GM21447 (cell line): ENCODE data around the gene FHAD1.
"Not testable (repeated sequence)": the region's sequence is repeated elsewhere in the genome, so short reads cannot be mapped to it uniquely, and the experiment has no call there.

Experiments
- ATAC-seq: cut with Tn5 transposase; IDR thresholded peaks from one replicate; pipeline ENCODE4 v1.9.1; 2021; ENCODE audit not compliant: unreplicated experiment

The FHAD1 gene

GRCh38 chr1:15412843-15413242, 165.8 kb downstream of the FHAD1 start:
- ATAC-seq: no peak

- ATAC-seq: no peak
Observed at GRCh38 chr1:15413563-15414444, 166.8 kb downstream of the FHAD1 start.

- ATAC-seq: no peak
Observed at GRCh38 chr1:15414445-15414983, 167.5 kb downstream of the FHAD1 start.

- peak; percentile 48 for ATAC-seq
Observed at GRCh38 chr1:15417059-15417934, 170.3 kb downstream of the FHAD1 start.

GRCh38 chr1:15418806-15419515, 171.9 kb downstream of the FHAD1 start:
- ATAC-seq: no peak

GRCh38 chr1:15420853-15421465, 173.9 kb downstream of the FHAD1 start:
- ATAC-seq: no peak

- ATAC-seq: no peak
Observed at GRCh38 chr1:15422871-15423270, 175.8 kb downstream of the FHAD1 start.

- ATAC-seq: no peak
Observed at GRCh38 chr1:15423355-15424077, 176.5 kb downstream of the FHAD1 start.

- no peak for ATAC-seq
Observed at GRCh38 chr1:15424146-15424667, 177.2 kb downstream of the FHAD1 start.

GRCh38 chr1:15424981-15425380, 178.0 kb downstream of the FHAD1 start:
- ATAC-seq: no peak

GRCh38 chr1:15425521-15425920, 178.5 kb downstream of the FHAD1 start:
- ATAC-seq: no peak

GRCh38 chr1:15425958-15426357, 178.9 kb downstream of the FHAD1 start:
- no peak for ATAC-seq

- ATAC-seq: no peak
Observed at GRCh38 chr1:15426492-15427279, 179.7 kb downstream of the FHAD1 start.

- no peak for ATAC-seq
Observed at GRCh38 chr1:15427280-15427666, 180.2 kb downstream of the FHAD1 start.

GRCh38 chr1:15428252-15428651, 181.2 kb downstream of the FHAD1 start:
- not testable (repeated sequence) for ATAC-seq

- no peak for ATAC-seq
Observed at GRCh38 chr1:15428815-15429435, 181.9 kb downstream of the FHAD1 start.

GRCh38 chr1:15429701-15430149, 182.7 kb downstream of the FHAD1 start:
- ATAC-seq: no peak
